Measurements from ENCODE around the gene MAP6. TPM values are rescaled to one million over a fixed set of nuclear protein-coding genes. Genes with fewer than 3 reads are reported as not detected.

The MAP6 gene
- total RNA-seq, 1 donor from 2014 or later = 26.4 TPM

- no peak for DNase-seq (ENCODE audit: low spot score)
- Mint-ChIP-seq H3K4me1 (ENCODE audit: low read depth) (peaks cover 27% of the 10 kb centered on the region), H3K27me3 (ENCODE audit: low read depth) (no peaks in the 10 kb centered on the region), H3K36me3 (ENCODE audit: low read depth) (no peaks in the 10 kb centered on the region), H3K27ac (ENCODE audit: unreplicated experiment) (peak overlapping the region; percentile 85), H3K4me3 (ENCODE audit: unreplicated experiment) (peak overlapping the region; percentile 50), H3K9me3 (ENCODE audit: low read depth) (no peaks in the 10 kb centered on the region)
- TF ChIP-seq CTCF (IDR thresholded peaks at IDR 0.05) = no peak
Observed at GRCh38 chr11:75639762-75640181, 29.1 kb downstream of the MAP6 start.

DNA sequence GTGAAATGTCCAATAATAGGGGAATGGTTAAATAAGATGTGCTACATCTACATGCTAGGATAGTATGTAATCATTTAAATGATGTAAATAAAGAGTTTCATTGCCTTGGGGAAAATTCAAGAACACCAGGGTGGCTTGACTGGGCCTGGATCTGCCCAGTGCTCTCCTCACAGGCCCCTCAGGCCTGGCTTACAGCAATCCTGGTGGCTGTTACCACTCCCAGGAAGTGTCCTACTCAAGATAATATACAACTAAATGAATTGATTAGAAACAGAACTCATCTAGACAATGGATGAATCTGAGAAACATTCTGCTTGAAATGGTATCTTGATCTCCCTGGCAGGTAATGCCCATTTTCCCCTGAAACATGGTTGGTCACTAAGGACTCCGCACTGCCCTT lies 30.8 kb downstream of the MAP6 start:
- no peak for TF ChIP-seq CTCF (IDR thresholded peaks at IDR 0.05)
- H3K9me3 Mint-ChIP-seq (ENCODE audit: low read depth) = no peaks in the 10 kb centered on the region
- no peak overlapping the region for H3K4me3 Mint-ChIP-seq (ENCODE audit: unreplicated experiment)
- H3K36me3 Mint-ChIP-seq (ENCODE audit: low read depth) = no peaks in the 10 kb centered on the region
- H3K4me1 Mint-ChIP-seq (ENCODE audit: low read depth) = peaks cover 28% of the 10 kb centered on the region
- no peak for DNase-seq (ENCODE audit: low spot score)
- no peaks in the 10 kb centered on the region for H3K27me3 Mint-ChIP-seq (ENCODE audit: low read depth)
- H3K27ac Mint-ChIP-seq (ENCODE audit: unreplicated experiment) = no peak overlapping the region

DNA sequence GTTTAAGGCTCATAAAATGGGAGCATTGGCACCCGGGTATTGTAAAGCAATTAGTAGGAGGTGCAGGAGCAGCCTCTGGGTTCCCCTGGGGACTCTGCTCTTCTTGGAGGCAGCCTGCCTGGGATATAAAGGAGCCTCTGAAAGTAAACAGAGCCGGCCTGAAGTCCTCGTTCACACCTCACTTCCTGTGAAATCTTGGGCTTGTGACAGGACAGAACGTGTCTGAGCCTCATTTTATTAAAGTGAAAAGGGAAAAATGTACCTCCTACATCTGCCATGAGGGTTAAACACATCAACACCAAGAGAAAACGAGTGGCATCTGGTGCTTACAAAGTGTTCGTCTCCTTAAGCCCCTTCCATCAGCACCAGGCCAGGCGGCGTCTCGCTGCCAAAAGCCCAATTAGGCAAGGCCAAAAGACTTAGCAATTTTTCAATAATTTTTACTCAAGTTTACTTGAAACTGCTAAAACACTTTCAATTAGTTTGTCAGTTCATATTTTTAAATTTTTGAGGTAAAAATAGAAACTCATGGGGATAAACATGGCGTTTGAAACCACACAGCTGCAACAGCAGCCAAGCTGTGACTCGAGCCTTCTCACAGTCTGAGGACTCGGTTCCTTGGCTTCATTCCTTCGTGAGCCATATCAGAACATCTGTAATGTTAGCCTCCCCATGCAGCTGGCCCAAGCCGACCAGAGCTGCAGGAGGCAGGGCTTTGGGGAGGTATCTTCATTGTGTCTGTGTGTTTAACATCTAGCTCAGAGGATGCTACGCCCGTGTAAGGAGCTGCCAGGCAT lies 33.6 kb downstream of the MAP6 start:
- H3K36me3 Mint-ChIP-seq (ENCODE audit: low read depth) = no peaks in the 10 kb centered on the region
- peaks cover 25% of the 10 kb centered on the region for H3K4me1 Mint-ChIP-seq (ENCODE audit: low read depth)
- H3K27me3 Mint-ChIP-seq (ENCODE audit: low read depth) = peaks cover 2% of the 10 kb centered on the region
- H3K4me3 Mint-ChIP-seq (ENCODE audit: unreplicated experiment) = no peak overlapping the region
- no peaks in the 10 kb centered on the region for H3K9me3 Mint-ChIP-seq (ENCODE audit: low read depth)
- no peak for DNase-seq (ENCODE audit: low spot score)
- H3K27ac Mint-ChIP-seq (ENCODE audit: unreplicated experiment) = peak overlapping the region; percentile 62
- TF ChIP-seq CTCF (IDR thresholded peaks at IDR 0.05) = no peak

- Mint-ChIP-seq H3K27me3 (ENCODE audit: low read depth) (peaks cover 4% of the 10 kb centered on the region), H3K36me3 (ENCODE audit: low read depth) (peaks cover 2% of the 10 kb centered on the region), H3K4me1 (ENCODE audit: low read depth) (peaks cover 14% of the 10 kb centered on the region), H3K9me3 (ENCODE audit: low read depth) (no peaks in the 10 kb centered on the region), H3K4me3 (ENCODE audit: unreplicated experiment) (no peak overlapping the region), H3K27ac (ENCODE audit: unreplicated experiment) (no peak overlapping the region)
- TF ChIP-seq CTCF (IDR thresholded peaks at IDR 0.05) = no peak
- DNase-seq (ENCODE audit: low spot score) = no peak
Observed at GRCh38 chr11:75633409-75634066, 35.3 kb downstream of the MAP6 start.

DNA sequence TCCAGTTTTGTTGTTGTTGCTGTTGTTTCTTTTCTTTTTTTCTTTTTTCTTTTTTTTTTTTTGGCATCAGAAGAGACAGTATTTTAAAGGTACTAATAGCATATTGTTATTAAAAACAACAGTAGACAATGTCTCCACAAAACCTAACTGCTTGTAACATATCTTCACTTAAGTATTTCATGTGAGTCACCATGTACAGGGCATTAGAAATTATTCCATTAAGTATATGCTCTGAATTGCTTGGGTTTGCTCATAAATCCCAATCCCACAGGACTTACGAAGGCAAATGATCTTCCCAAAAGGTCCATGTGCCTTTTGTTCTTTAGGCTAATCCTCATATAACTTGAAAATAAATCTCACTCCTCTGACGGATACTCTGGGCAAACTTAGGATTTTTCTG lies 35.9 kb downstream of the MAP6 start:
- no peak overlapping the region for H3K4me3 Mint-ChIP-seq (ENCODE audit: unreplicated experiment)
- peaks cover 4% of the 10 kb centered on the region for H3K27me3 Mint-ChIP-seq (ENCODE audit: low read depth)
- H3K9me3 Mint-ChIP-seq (ENCODE audit: low read depth) = no peaks in the 10 kb centered on the region
- H3K36me3 Mint-ChIP-seq (ENCODE audit: low read depth) = peaks cover 2% of the 10 kb centered on the region
- DNase-seq (ENCODE audit: low spot score) = no peak
- no peak overlapping the region for H3K27ac Mint-ChIP-seq (ENCODE audit: unreplicated experiment)
- peaks cover 16% of the 10 kb centered on the region for H3K4me1 Mint-ChIP-seq (ENCODE audit: low read depth)
- no peak for TF ChIP-seq CTCF (IDR thresholded peaks at IDR 0.05)

Data from chondrocyte (in vitro differentiated cells).